Panc1 (cell line): ENCODE results near the gene SSUH2. TPM values are rescaled to one million over a fixed set of nuclear protein-coding genes. Genes with fewer than 3 reads are reported as not detected.

ENCODE experiments used
- ATAC-seq: fragments of 200-7000 bp; cut with Tn5 transposase; 2 replicates; pipeline ENCODE4 v1.9.1; 2020; ENCODE audit warnings: mild to moderate bottlenecking, moderate library complexity
- BruUV-seq: library from RNA; stranded (reverse); fragments of 400-500 nt; replicated peaks from 2 replicates; lab custom pipeline; 2021; lab: Mats Ljungman, UMichigan
- CTCF ChIA-PET: fragments of 300-600 bp; sonication (Branson Sonifier 250); formaldehyde crosslinking; loops from one replicate; lab custom pipeline; 2022; ENCODE audit warnings: antibody characterized with exemption; lab: Charles Lee
- POLR2A ChIA-PET: fragments of 300-600 bp; sonication (Branson Sonifier 250); formaldehyde crosslinking; loops from one replicate; lab custom pipeline; 2022; ENCODE audit warnings: antibody characterized with exemption; lab: Charles Lee
- DNase-seq: peaks from one replicate; pipeline ENCODE4 v3.0.0-alpha.2; 2010; ENCODE audit warnings: low read depth, low spot score
- H3K27ac ChIP-seq: 2 replicates; pipeline ENCODE4 v1.5.1; 2011; ENCODE audit warnings: mild to moderate bottlenecking, low read length, inconsistent platforms
- H3K27me3 ChIP-seq: fragments of 200-500 bp; sonication (Bioruptor generic); 2 replicates; pipeline ENCODE4 v1.6.0; 2014; ENCODE audit warnings: low read length, inconsistent platforms; ENCODE audit not compliant: control insufficient read depth, insufficient read depth
- H3K36me3 ChIP-seq: fragments of 200-500 bp; sonication (Bioruptor generic); 2 replicates; pipeline ENCODE4 v1.5.1; 2014; ENCODE audit warnings: inconsistent platforms, mild to moderate bottlenecking, low read length, moderate library complexity; ENCODE audit not compliant: control insufficient read depth, insufficient read depth
- H3K4me1 ChIP-seq: 2 replicates; pipeline ENCODE4 v1.5.1; 2011; ENCODE audit warnings: inconsistent platforms, mild to moderate bottlenecking, low read length, moderate library complexity; ENCODE audit not compliant: control insufficient read depth, insufficient read depth
- H3K4me3 ChIP-seq, 2 experiments: 2 replicates each; pipeline ENCODE4 v1.5.1; 2011 to 2012; ENCODE audit warnings: low read depth in 2 of 2, low read length in 2 of 2, mild to moderate bottlenecking in 2 of 2, inconsistent platforms in 1 of 2, moderate library complexity in 1 of 2
- H3K9me3 ChIP-seq: fragments of 200-500 bp; sonication (Bioruptor generic); 2 replicates; pipeline ENCODE4 v1.5.1; 2014; ENCODE audit warnings: low read depth, mild to moderate bottlenecking, inconsistent platforms, low read length, moderate library complexity; ENCODE audit not compliant: control insufficient read depth, insufficient read depth
- POLR2AphosphoS5 ChIP-seq: IDR thresholded peaks from 2 replicates; pipeline ENCODE4 v1.6.1; 2012; ENCODE audit warnings: mild to moderate bottlenecking, low read depth, low read length, moderate library complexity
- SIN3A ChIP-seq: IDR thresholded peaks from 2 replicates; pipeline ENCODE4 v1.6.1; 2012; ENCODE audit warnings: low read depth, mild to moderate bottlenecking, low read length, moderate library complexity, borderline replicate concordance; ENCODE audit not compliant: insufficient read depth
- TCF7L2 ChIP-seq: IDR thresholded peaks from 2 replicates; pipeline ENCODE4 v1.6.1; 2011; ENCODE audit warnings: mild to moderate bottlenecking, low read depth, low read length, inconsistent platforms
- in situ Hi-C: cut with HindIII; loops from 2 replicates; pipeline ENCODE4 v1.10.0; 2016; ENCODE audit warnings: low sequenced_read_pairs, low pct_unique_long_range_greater_than_20kb
- intact Hi-C: fragments of 100-400 bp; cut with micrococcal nuclease; formaldehyde crosslinking; loops from one replicate; pipeline ENCODE4 v1.10.0; 2022; ENCODE audit not compliant: unreplicated experiment
- total RNA-seq: library from RNA; stranded (reverse); gene quantifications from one replicate; pipeline ENCODE4 v1.2.1, GENCODE V29; 2021; ENCODE audit not compliant: unreplicated experiment
- TF ChIP-seq, protein P1 (sequence below): fragments of 450-650 bp; IDR thresholded peaks from 2 replicates; pipeline ENCODE4 v1.5.1; 2017; ENCODE audit warnings: mild to moderate bottlenecking
- TF ChIP-seq, protein P2 (sequence below), 2 experiments: IDR thresholded peaks; 2 replicates each; pipeline ENCODE4 v1.6.1; 2011 to 2012; ENCODE audit warnings: low read depth in 2 of 2, control low read depth in 1 of 2, low read length in 1 of 2, mild to moderate bottlenecking in 1 of 2, moderate library complexity in 1 of 2; ENCODE audit not compliant: insufficient read depth in 1 of 2

The SSUH2 gene
- total RNA-seq, 1 experiment from 2014 or later = not detected

DNA sequence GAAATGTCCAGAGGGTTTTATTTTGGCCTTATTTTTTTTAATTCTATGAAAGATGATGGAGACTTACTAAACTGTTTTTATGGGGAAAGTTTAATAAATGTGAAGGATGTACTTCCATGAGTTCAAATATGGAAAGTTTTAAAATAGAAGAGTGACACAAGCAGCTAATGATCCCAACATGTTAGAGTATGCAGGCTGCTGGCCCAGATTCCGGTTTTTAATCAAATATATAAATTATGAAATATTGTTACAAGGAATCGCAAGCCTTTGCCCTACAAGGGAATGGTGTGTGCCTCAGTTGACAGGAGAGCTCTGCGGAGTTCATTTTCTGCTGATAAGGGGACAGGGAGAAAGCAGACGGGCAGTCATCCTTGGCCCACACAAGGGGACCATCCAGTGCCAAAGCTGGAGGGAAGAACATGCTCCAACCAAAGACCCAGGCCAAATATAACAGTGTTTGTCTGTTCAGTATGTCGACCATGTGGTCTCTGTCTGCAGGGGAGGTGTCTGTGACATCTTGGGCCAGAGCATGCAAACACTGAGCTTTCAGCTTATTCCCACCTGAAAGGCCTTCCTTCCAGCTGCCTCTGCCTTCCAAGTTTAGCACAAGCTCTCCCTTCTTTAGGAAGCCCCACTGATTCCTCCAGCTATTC lies 69.8 kb downstream of the SSUH2 start:
- ChIA-PET POLR2A (no interaction called here), CTCF (interaction anchor here (0.5 kb wide), 1 partner anchor 33 kb away, joined by 7 read pairs; no protein-coding TSS in a partner anchor)
- ATAC-seq = no peak
- Histone ChIP-seq H3K27ac (no peak overlapping the region), H3K9me3 (no peaks in the 10 kb centered on the region), H3K27me3 (no peaks in the 10 kb centered on the region), H3K4me1 (no peaks in the 10 kb centered on the region), H3K4me3 (no peak overlapping the region), H3K36me3 (no peaks in the 10 kb centered on the region)
- TF ChIP-seq TCF7L2 (no peak), SIN3A (no peak), POLR2AphosphoS5 (no peak)
- TF ChIP-seq, protein P1, sequence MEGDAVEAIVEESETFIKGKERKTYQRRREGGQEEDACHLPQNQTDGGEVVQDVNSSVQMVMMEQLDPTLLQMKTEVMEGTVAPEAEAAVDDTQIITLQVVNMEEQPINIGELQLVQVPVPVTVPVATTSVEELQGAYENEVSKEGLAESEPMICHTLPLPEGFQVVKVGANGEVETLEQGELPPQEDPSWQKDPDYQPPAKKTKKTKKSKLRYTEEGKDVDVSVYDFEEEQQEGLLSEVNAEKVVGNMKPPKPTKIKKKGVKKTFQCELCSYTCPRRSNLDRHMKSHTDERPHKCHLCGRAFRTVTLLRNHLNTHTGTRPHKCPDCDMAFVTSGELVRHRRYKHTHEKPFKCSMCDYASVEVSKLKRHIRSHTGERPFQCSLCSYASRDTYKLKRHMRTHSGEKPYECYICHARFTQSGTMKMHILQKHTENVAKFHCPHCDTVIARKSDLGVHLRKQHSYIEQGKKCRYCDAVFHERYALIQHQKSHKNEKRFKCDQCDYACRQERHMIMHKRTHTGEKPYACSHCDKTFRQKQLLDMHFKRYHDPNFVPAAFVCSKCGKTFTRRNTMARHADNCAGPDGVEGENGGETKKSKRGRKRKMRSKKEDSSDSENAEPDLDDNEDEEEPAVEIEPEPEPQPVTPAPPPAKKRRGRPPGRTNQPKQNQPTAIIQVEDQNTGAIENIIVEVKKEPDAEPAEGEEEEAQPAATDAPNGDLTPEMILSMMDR = no peak
- TF ChIP-seq, protein P2, sequence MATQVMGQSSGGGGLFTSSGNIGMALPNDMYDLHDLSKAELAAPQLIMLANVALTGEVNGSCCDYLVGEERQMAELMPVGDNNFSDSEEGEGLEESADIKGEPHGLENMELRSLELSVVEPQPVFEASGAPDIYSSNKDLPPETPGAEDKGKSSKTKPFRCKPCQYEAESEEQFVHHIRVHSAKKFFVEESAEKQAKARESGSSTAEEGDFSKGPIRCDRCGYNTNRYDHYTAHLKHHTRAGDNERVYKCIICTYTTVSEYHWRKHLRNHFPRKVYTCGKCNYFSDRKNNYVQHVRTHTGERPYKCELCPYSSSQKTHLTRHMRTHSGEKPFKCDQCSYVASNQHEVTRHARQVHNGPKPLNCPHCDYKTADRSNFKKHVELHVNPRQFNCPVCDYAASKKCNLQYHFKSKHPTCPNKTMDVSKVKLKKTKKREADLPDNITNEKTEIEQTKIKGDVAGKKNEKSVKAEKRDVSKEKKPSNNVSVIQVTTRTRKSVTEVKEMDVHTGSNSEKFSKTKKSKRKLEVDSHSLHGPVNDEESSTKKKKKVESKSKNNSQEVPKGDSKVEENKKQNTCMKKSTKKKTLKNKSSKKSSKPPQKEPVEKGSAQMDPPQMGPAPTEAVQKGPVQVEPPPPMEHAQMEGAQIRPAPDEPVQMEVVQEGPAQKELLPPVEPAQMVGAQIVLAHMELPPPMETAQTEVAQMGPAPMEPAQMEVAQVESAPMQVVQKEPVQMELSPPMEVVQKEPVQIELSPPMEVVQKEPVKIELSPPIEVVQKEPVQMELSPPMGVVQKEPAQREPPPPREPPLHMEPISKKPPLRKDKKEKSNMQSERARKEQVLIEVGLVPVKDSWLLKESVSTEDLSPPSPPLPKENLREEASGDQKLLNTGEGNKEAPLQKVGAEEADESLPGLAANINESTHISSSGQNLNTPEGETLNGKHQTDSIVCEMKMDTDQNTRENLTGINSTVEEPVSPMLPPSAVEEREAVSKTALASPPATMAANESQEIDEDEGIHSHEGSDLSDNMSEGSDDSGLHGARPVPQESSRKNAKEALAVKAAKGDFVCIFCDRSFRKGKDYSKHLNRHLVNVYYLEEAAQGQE (IDR thresholded peaks at IDR 0.05; ENCODE audit: insufficient read depth in 1 of 2, low read depth in 2 of 2, low read length in 1 of 2) = no peak
- BruUV-seq = no TSS peak
- intact Hi-C loops = no loop called here
- no peak for DNase-seq
- in situ Hi-C loops = no loop called here

DNA sequence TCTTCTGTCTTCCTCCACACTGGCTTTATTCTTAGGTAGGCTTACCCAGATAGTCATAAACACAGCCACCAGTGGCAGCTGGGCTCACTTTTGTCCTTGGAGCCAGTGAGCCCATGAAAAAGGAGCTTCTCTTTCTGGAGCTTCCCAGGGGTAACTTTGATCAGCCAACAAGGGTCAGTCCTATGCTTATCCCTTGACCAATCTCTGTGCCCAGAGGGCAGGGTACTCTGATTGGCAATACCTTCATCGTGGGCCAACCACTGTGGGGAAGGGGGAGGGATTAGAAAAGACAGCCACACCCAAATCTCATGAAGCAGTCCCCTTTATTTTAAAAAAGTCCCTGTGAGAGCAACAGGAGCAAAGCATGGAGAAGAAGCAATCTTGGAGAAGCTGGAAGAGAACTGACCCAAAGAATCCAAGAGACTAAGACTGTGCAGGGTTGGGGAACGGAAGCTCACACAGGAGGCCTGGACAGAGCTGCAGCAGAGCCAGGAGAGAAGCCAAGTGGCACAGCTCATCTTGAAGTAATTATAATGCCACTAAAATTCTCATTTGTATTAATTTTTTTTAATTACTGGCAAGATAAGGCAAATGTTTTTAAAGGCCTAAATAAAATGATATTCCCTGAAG lies 70.4 kb downstream of the SSUH2 start:
- POLR2A ChIA-PET = no interaction called here
- no peaks in the 10 kb centered on the region for H3K36me3 ChIP-seq
- no peaks in the 10 kb centered on the region for H3K9me3 ChIP-seq
- H3K4me1 ChIP-seq = no peaks in the 10 kb centered on the region
- ATAC-seq (no peak), DNase-seq (no peak)
- H3K4me3 ChIP-seq = no peak overlapping the region
- H3K27me3 ChIP-seq = no peaks in the 10 kb centered on the region
- no peak overlapping the region for H3K27ac ChIP-seq
- TF ChIP-seq, protein P2 (IDR thresholded peaks at IDR 0.05; ENCODE audit: insufficient read depth in 1 of 2, low read depth in 2 of 2, low read length in 1 of 2) = no peak
- TF ChIP-seq, protein P1 = no peak
- no peak for TF ChIP-seq TCF7L2
- TF ChIP-seq SIN3A = no peak
- no peak for TF ChIP-seq POLR2AphosphoS5
- BruUV-seq = no TSS peak
- intact Hi-C loops = no loop called here
- in situ Hi-C loops = no loop called here
- CTCF ChIA-PET = no interaction called here
